ELR (cell line): Measurements from ENCODE around the gene SPATA24.
A peak's percentile ranks its signal among the peaks of the same experiment; 100 is the strongest.
"Not testable (repeated sequence)": the region's sequence is repeated elsewhere in the genome, so short reads cannot be mapped to it uniquely, and the experiment has no call there.

Source experiments
- DNase-seq: peaks from one replicate; pipeline ENCODE4 v3.0.0-alpha.2; 2015; ENCODE audit warnings: low read depth

Gene SPATA24

GRCh38 chr5:139416651-139417050, 12.8 kb upstream of the SPATA24 start:
- DNase-seq: no peak

DNA sequence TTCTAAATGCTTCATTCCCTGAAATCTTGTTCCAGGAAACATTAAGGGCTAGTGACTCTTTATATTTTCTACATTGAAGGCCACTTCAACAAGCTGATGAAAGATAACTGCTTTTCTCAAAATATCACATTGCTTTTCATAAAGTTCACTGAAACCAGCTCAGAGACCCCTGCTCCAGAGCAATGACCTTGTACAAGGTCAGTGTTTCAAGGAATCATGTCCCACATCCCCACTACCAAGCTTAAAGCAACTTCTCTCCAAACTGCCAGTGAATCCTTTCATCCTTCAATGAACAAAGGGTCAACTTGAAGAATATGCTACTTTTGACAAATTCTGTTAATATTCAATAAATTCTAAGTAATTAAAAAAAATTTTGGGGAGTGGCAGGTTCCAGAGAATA, 12.0 kb upstream of the SPATA24 start:
- DNase-seq: no peak

- no peak for DNase-seq
These were observed 11.5 kb upstream of the SPATA24 start for GRCh38 chr5:139415221-139415861.

DNA sequence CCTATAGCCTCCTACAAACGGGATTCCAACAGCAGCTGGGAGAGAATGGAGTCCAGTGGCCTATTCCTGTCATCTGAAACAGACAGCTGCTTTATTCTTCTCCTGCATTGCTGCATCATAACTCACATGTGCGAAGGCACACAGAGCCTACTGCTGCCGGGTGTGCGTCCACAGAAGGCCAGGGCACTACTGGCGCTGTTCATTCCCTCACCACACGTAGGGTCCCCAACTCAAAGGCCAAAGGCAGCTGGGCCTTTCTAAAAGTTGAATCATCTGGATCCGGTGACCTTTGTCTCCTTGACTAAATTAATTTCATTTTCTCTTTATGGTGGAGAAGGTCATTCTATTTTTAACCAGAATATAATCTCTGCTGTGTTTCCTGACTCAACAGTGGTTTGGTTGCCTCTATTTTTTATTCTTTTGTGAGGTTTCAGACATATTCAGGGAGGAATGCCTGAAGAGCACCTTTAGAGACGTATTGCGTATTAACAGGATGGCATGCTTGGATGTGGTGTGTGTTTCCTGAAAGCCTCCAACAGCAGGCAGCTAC, 10.8 kb upstream of the SPATA24 start:
- no peak for DNase-seq

DNA sequence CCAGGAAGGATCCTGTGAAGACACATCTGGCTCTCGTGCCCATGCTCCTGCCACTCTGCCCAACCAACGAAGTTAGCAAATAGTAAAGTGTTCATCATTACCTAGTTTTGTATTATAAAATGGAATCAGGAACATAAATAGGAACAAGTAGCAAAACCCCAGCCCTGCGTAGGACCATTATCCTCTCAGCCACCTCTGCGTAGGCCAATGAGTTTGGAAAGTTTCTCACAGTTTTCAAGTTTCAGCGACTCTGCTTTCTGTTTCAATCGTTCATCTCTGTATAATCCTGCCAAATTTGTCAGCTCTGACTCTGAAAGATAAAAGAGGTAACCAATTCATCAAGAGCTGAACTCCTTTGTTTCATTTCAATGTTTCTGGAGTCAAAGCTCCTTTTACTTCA, 10.1 kb upstream of the SPATA24 start:
- no peak for DNase-seq

DNA sequence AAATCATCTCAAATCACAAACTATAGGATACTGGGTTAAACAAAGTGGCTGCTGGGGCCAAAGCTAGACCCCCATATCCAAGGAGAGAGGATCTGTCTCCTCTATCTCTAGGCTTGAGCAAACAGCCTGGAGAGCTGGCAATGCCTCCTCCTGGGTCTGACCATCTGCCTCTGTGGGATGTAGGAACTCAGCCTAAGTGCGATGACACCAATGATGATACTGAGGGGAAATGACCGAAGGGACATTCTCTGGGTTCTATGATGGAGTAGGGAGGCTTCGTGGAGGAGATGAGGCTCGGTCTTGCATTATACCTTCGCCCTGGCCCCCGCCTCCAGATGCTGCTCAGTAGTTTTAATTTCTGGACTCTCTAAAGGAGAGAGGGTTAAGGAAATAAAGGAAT, 9.3 kb upstream of the SPATA24 start:
- DNase-seq: no peak

GRCh38 chr5:139410993-139411828, 7.3 kb upstream of the SPATA24 start:
- DNase-seq: no peak

- no peak for DNase-seq
These were observed 6.5 kb upstream of the SPATA24 start for GRCh38 chr5:139410121-139410992.

DNA sequence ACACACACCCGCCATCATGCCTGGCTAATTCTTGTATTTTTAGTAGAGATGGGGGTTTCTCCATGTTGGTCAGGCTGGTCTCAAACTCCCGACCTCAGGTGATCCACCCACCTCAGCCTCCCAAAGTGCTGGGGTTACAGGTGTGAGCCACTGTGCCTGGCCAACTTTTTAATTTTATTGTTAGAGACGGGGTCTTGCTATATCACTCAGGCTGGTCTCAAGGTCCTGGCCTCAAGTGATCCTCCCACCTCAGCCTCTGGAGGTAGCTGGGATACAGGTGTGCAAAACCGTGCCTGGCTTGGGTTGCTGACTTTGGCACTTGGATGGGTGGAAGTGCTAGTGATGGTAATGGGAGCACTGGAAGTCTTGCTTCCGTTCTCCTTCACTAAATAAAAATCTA, 5.2 kb upstream of the SPATA24 start:
- not testable (repeated sequence) for DNase-seq

DNA sequence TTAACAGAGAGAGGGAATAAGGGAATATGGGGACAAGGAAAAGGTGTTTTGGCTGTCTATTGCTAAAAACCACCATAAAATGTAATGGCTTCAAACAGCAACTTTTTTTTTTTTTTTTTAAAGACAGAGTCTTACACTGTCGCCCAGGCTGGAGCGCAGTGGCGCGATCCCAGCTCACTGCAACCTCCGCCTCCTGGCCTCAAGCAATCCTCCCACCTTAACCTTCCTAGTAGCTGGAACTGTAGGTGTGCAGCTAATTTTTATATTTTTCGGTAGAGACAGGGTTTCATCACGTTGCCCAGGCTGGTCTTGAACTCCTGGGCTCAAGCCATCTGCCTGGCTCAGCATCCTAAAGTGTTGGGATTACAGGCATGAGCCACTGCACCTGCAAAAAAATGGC, 4.3 kb upstream of the SPATA24 start:
- no peak for DNase-seq

- DNase-seq: no peak
These were observed 3.6 kb upstream of the SPATA24 start for GRCh38 chr5:139407517-139407916.

DNA sequence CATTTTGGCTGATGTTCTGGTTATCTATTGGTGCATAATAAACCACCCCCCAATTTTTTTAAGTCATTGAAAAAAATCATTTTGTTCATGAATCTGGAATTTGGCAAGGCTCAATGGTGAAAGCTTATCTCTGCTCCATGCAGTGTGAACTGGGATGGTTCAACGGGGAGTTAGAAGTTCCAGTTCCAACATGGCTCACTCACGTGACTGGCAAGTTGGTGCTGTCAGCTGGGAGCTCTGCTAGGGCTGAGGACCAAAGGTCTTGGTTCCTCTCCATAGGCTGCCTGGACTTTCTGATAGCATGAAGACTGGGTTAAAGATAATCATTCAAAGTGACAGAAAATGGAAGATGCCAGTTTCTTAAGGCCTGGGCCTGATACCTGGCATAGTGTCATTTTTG, 3.1 kb upstream of the SPATA24 start:
- DNase-seq: no peak

DNA sequence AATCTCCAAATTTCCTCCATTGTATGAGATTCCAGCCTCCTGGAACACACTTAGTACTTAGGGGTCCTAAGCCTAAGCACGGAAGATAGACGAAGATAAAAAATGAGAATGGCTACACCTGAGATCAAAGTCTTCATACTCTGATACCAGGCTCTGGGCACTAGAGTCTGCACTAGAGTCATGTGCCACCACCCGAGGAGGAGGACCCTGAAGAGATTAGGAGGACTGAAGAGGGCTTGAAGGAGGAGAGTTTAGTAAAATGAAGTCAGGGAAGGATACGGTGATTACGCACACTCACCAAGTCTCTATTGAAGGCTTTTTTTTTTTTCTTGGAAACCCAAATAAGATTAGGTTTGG, 573 bp upstream of the SPATA24 start:
- no peak for DNase-seq

- no peak for DNase-seq
These were observed 487 bp downstream of the SPATA24 start for GRCh38 chr5:139403418-139403786.

GRCh38 chr5:139402561-139403158, 1.2 kb downstream of the SPATA24 start:
- DNase-seq: peak; percentile 56

DNA sequence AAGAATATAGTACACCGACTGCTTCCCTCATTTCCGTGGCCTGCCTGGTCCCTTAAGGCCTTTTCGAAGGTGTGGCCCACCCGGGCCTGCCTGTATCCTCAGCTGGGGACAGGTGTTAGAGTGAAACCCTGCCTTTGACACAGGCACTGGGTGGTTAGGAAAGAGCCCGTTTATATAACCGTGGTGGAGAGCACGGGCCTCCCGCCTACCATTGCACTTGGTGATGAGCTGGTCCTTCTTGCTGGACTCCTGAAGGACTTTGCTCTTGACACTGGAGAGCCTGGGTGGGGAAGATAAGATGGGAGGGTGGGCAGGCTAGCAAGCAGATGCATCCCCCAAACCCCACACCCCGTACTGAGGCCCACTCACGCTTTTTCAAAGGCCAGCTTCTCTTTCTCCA, 2.3 kb downstream of the SPATA24 start:
- DNase-seq: no peak

DNA sequence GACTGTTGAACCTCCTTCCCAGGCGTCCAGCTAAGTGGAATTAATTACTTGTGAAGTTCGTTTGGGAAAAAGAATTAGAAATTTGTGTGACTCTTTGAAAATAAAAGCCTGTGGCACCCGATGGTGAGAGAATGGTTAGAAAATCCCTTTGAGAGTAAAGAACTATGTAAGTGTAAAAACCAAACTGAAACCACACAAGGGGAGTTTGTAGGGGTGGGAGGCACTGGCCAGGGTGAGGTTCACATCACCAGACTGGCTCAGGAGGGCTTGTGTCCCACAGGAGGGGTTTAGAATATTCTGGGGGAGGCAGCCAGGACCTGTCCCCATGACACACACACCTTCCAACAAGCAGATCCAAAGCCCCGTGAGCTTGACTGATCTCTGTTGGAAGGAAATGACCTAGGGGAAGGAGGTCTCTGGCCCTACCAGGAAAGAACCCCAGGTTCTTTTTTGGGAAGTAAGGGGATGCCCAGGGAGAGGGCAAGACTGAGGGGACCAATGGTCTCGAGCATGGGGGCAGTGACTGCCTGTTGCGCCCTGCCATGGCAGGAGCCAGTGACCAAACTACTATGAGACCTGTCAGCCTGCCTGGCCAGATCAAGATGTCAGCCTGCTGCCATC, 4.3 kb downstream of the SPATA24 start:
- no peak for DNase-seq

DNA sequence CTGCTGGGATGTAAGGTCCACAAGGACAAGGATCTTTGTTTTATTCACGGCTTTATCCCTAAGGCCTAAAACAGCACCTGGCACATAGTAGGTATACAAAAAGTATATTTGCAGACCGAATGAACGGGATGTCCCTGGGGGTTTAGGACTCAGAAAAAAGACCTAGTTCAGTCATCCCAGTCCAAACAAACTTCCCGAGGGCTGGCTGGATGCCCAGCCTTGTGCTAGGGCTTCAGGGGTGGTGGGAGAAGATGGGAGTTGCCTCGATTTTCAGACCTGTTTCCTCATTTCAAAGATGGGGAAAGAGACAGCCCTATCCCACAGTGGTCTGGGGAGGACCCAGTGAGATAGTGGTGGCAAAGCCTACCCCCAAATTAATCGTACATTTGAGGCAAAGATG, 6.0 kb downstream of the SPATA24 start:
- DNase-seq: no peak

DNA sequence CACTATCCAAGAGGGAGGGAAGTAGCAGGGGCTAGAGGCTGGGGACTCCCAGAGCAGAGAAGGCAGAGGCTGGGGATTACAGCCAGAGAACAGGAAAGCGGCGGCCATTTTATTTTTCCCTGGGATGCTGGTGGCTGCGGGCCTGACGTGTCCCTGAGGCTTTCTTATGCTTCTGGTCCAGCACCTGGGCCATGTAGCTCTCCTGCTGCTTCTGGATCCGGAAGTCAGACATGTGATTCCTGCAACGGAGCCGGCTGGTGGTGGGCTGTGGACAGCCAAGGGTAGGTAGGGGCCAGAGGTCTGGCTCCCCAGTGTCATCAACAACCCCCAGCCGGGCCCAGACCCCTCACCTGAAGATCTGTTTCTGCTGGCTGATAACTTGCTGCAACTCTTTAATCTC, 7.2 kb downstream of the SPATA24 start:
- DNase-seq: no peak

DNA sequence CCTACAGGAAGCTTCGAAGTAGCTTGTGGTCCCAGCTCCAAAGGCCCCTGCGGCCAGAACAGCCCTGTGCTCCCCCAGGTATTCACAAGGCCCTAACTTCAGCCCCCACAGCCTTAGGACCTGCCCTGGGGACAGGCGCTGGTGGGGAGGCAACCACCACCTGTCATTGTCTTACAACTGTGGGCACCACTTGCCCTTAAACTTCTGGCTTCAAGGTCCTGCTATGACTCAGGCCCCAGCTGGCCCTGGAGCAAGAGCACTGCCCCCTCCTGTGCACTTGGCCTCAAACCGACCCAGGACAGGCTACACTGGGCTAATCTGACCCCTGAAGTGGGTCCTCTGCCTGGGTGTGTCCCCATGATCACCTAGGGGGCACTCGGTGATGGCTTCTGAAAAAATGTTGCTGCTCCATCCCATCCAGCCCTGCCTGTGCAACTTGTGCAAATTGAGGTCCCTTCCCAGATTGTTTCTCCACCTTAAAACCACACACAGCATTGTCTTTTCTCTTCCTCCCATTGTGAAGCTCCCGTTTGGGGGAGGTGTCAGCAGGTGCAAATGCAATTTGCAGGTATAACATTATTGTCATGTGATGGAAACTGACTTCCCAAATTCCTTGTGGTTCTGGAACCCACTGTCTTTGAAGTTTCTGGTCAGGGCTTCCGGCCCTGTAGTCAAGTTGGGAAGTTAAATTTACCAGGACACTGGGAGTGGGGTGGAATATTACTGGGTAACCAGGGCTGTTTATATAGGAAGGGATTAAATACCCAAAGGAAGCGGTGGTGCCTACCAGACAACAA, 7.8 kb downstream of the SPATA24 start:
- DNase-seq: peak; percentile 64
